ENCODE results near the gene MORN2.

MORN2 gene

GRCh38 chr2:38836791-38837190, 39.0 kb upstream of the MORN2 start:
- no peak for TF ChIP-seq CTCF (IDR thresholded peaks at IDR 0.05; ENCODE audit: control insufficient read depth, extremely low read depth, insufficient read depth)
- no peak overlapping the region for H3K4me3 ChIP-seq (ENCODE audit: low read depth, low read length)
- no peak for DNase-seq (ENCODE audit: low read depth)

GRCh38 chr2:38850045-38850444, 25.7 kb upstream of the MORN2 start:
- H3K4me3 ChIP-seq (ENCODE audit: low read depth, low read length): no peak overlapping the region
- DNase-seq (ENCODE audit: low read depth): no peak
- no peak for TF ChIP-seq CTCF (IDR thresholded peaks at IDR 0.05; ENCODE audit: control insufficient read depth, extremely low read depth, insufficient read depth)

- DNase-seq (ENCODE audit: low read depth): no peak
- no peak for TF ChIP-seq CTCF (IDR thresholded peaks at IDR 0.05; ENCODE audit: control insufficient read depth, extremely low read depth, insufficient read depth)
- H3K4me3 ChIP-seq (ENCODE audit: low read depth, low read length): no peak overlapping the region
Measured at GRCh38 chr2:38856165-38856564, 19.6 kb upstream of the MORN2 start.

- no peak for DNase-seq (ENCODE audit: low read depth)
- no peak overlapping the region for H3K4me3 ChIP-seq (ENCODE audit: low read depth, low read length)
- TF ChIP-seq CTCF (IDR thresholded peaks at IDR 0.05; ENCODE audit: control insufficient read depth, extremely low read depth, insufficient read depth): no peak
Measured at GRCh38 chr2:38862476-38862875, 13.3 kb upstream of the MORN2 start.

- no peak overlapping the region for H3K4me3 ChIP-seq (ENCODE audit: low read depth, low read length)
- no peak for TF ChIP-seq CTCF (IDR thresholded peaks at IDR 0.05; ENCODE audit: control insufficient read depth, extremely low read depth, insufficient read depth)
- DNase-seq (ENCODE audit: low read depth): no peak
Measured at GRCh38 chr2:38863061-38863695, 12.6 kb upstream of the MORN2 start.

GRCh38 chr2:38866773-38867443, 8.9 kb upstream of the MORN2 start:
- no peak for TF ChIP-seq CTCF (IDR thresholded peaks at IDR 0.05; ENCODE audit: control insufficient read depth, extremely low read depth, insufficient read depth)
- H3K4me3 ChIP-seq (ENCODE audit: low read depth, low read length): no peak overlapping the region
- DNase-seq (ENCODE audit: low read depth): no peak

GRCh38 chr2:38871432-38871831, 4.3 kb upstream of the MORN2 start:
- no peak for DNase-seq (ENCODE audit: low read depth)
- H3K4me3 ChIP-seq (ENCODE audit: low read depth, low read length): no peak overlapping the region
- no peak for TF ChIP-seq CTCF (IDR thresholded peaks at IDR 0.05; ENCODE audit: control insufficient read depth, extremely low read depth, insufficient read depth)
